Thyroid gland (tissue), 4 donors: ENCODE results near the gene RUFY2.

Experiments
- POLR2A ChIP-seq, 2 donors: fragments of 450-650 bp; IDR thresholded peaks; one replicate each; pipeline ENCODE4 v1.6.1; 2017; ENCODE audit warnings: antibody characterized with exemption in 2 of 2, mild to moderate bottlenecking in 2 of 2, moderate library complexity in 1 of 2
- TF ChIP-seq, protein P1 (sequence below), 6 experiments: fragments of 200-600 bp in 3 of 6; fragments of 450-650 bp in 3 of 6; sonication (generic) in 3 of 6; IDR thresholded peaks; one replicate each; pipeline ENCODE4 v1.5.1; 2016 to 2019; ENCODE audit warnings: antibody characterized with exemption in 6 of 6, mild to moderate bottlenecking in 2 of 6, inconsistent platforms in 1 of 6, moderate library complexity in 1 of 6

DNA sequence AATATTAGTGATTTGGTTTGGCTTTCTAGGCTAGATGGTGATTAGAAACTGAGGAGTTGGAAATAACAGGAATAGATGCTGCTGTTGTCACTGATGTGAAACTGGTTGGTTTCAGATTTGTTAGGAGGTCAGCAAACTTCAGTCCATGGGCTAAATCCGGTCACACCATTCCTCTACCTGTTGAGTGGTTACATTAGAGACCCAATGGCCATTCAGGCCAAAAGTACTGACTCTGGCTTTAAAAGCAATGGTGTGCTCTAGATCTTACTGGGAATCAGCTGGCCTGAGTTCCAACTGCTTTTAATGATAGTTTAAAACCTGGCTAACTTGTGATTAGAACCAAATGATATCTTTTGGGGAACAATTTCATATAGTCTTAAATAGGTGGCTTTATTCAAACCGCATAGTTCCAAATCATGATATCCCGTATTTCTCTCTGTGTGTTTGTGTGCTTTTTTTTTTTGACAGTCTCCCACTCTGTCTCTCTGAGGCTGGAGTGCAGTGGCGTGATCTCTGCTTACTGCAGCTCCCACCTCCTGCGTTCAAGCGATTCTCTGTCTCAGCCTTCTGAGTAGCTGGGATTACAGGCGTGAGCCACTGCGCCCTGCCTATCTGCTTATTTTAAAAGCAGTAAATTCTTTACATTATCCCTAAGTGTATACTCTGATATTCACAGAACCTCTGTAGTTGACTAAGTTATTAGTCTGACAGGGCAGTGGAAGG, 66.6 kb downstream of the RUFY2 start:
- TF ChIP-seq POLR2A (IDR thresholded peaks at IDR 0.05): no peak
- TF ChIP-seq, protein P1, sequence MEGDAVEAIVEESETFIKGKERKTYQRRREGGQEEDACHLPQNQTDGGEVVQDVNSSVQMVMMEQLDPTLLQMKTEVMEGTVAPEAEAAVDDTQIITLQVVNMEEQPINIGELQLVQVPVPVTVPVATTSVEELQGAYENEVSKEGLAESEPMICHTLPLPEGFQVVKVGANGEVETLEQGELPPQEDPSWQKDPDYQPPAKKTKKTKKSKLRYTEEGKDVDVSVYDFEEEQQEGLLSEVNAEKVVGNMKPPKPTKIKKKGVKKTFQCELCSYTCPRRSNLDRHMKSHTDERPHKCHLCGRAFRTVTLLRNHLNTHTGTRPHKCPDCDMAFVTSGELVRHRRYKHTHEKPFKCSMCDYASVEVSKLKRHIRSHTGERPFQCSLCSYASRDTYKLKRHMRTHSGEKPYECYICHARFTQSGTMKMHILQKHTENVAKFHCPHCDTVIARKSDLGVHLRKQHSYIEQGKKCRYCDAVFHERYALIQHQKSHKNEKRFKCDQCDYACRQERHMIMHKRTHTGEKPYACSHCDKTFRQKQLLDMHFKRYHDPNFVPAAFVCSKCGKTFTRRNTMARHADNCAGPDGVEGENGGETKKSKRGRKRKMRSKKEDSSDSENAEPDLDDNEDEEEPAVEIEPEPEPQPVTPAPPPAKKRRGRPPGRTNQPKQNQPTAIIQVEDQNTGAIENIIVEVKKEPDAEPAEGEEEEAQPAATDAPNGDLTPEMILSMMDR (IDR thresholded peaks at IDR 0.05): no peak
